ENCODE results near the gene CLSTN2. TPM values are rescaled to one million over a fixed set of nuclear protein-coding genes. Genes with fewer than 3 reads are reported as not detected.

The CLSTN2 gene
- total RNA-seq, 1 experiment from 2014 or later = 0.02 TPM

DNA sequence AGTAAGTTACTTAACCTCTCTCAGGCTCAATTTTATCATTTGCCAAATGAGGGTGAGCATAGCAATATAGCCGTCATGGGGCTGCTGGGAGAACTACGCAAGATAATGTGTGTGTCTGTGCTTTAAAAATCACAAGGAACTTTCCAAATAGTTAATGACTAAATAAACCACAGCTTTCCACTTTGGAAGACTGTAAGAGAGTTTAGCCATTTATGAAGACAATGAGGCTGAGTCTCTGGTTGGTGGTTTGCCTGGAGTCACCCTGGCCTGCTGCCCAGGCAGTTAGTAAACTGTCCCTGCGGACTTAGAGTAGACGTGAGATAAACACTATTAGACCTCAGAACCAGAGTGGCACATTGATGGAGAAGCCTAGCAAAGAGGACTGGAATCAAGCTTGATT lies 357.7 kb downstream of the CLSTN2 start:
- ATAC-seq (no peak), DNase-seq (ENCODE audit: low read depth, low spot score) (no peak)
- Histone ChIP-seq H3K27me3 (ENCODE audit: insufficient read depth, low read length) (peaks cover 28% of the 10 kb centered on the region), H3K9me2 (ENCODE audit: insufficient read depth) (no peaks in the 10 kb centered on the region), H3K4me2 (ENCODE audit: low read length) (no peak overlapping the region), H3K36me3 (ENCODE audit: control insufficient read depth in 1 of 2, insufficient read depth in 2 of 2, low read length in 2 of 2) (no peaks in the 10 kb centered on the region), H3K79me2 (ENCODE audit: insufficient read depth, low read length) (no peaks in the 10 kb centered on the region), H3K4me3 (replicated peaks in 1 of 2; ENCODE audit: low read depth in 1 of 2, low read length in 2 of 2) (no peak overlapping the region), H3K4me1 (ENCODE audit: control insufficient read depth in 1 of 2, insufficient read depth in 2 of 2, low read length in 2 of 2) (no peaks in the 10 kb centered on the region), H4K20me1 (ENCODE audit: insufficient read depth) (no peaks in the 10 kb centered on the region), H3K9me3 (ENCODE audit: control insufficient read depth in 1 of 2, insufficient read depth in 1 of 2, low read depth in 1 of 2, low read length in 2 of 2) (no peaks in the 10 kb centered on the region), H3K9ac (ENCODE audit: low read length) (no peak overlapping the region), H2AFZ (ENCODE audit: low read depth, low read length, poor library complexity, severe bottlenecking) (no peak overlapping the region), H3K27ac (ENCODE audit: low read depth, low read length) (no peak overlapping the region)
- TF ChIP-seq FOSL1 (IDR thresholded peaks at IDR 0.05; ENCODE audit: low read depth) (no peak), EZH2 (IDR thresholded peaks at IDR 0.05) (no peak), SP1 (IDR thresholded peaks at IDR 0.05; ENCODE audit: low read depth) (no peak), EZH2phosphoT487 (IDR thresholded peaks at IDR 0.05; ENCODE audit: borderline replicate concordance) (no peak), ELF1 (IDR thresholded peaks at IDR 0.05; ENCODE audit: borderline replicate concordance, low read depth) (no peak), POLR2A (IDR thresholded peaks at IDR 0.05; ENCODE audit: borderline replicate concordance, extremely low read depth, insufficient read depth, insufficient read length) (no peak), RAD21 (IDR thresholded peaks at IDR 0.05; ENCODE audit: low read depth) (no peak)
- TF ChIP-seq, protein P1, sequence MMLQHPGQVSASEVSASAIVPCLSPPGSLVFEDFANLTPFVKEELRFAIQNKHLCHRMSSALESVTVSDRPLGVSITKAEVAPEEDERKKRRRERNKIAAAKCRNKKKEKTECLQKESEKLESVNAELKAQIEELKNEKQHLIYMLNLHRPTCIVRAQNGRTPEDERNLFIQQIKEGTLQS (IDR thresholded peaks at IDR 0.05) = no peak
- TF ChIP-seq, protein P2, sequence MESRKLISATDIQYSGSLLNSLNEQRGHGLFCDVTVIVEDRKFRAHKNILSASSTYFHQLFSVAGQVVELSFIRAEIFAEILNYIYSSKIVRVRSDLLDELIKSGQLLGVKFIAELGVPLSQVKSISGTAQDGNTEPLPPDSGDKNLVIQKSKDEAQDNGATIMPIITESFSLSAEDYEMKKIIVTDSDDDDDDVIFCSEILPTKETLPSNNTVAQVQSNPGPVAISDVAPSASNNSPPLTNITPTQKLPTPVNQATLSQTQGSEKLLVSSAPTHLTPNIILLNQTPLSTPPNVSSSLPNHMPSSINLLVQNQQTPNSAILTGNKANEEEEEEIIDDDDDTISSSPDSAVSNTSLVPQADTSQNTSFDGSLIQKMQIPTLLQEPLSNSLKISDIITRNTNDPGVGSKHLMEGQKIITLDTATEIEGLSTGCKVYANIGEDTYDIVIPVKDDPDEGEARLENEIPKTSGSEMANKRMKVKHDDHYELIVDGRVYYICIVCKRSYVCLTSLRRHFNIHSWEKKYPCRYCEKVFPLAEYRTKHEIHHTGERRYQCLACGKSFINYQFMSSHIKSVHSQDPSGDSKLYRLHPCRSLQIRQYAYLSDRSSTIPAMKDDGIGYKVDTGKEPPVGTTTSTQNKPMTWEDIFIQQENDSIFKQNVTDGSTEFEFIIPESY (IDR thresholded peaks at IDR 0.05; ENCODE audit: extremely low read depth, insufficient replicate concordance, low read length) = no peak
- TF ChIP-seq, protein P3, sequence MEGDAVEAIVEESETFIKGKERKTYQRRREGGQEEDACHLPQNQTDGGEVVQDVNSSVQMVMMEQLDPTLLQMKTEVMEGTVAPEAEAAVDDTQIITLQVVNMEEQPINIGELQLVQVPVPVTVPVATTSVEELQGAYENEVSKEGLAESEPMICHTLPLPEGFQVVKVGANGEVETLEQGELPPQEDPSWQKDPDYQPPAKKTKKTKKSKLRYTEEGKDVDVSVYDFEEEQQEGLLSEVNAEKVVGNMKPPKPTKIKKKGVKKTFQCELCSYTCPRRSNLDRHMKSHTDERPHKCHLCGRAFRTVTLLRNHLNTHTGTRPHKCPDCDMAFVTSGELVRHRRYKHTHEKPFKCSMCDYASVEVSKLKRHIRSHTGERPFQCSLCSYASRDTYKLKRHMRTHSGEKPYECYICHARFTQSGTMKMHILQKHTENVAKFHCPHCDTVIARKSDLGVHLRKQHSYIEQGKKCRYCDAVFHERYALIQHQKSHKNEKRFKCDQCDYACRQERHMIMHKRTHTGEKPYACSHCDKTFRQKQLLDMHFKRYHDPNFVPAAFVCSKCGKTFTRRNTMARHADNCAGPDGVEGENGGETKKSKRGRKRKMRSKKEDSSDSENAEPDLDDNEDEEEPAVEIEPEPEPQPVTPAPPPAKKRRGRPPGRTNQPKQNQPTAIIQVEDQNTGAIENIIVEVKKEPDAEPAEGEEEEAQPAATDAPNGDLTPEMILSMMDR (IDR thresholded peaks at IDR 0.05 in 2 of 3, conservative IDR thresholded peaks at IDR 0.05 in 1 of 3; ENCODE audit: borderline replicate concordance in 1 of 3, insufficient read depth in 1 of 3, low read depth in 2 of 3, low read length in 2 of 3) = no peak
- intact Hi-C loops (cut with micrococcal nuclease) = no loop called here
- ChIA-PET RAD21 (ENCODE audit: low non-redundant PET in 1 of 2, low total read pairs in 2 of 2, uncharacterized antibody in 2 of 2, unreplicated experiment in 2 of 2) (no interaction called here), CTCF (no interaction called here), POLR2A (no interaction called here)
- no TSS peak for BruUV-seq (replicated peaks)

All from HCT116 (cell line).